ENCODE data around the gene IL17B.

Gene IL17B

DNA sequence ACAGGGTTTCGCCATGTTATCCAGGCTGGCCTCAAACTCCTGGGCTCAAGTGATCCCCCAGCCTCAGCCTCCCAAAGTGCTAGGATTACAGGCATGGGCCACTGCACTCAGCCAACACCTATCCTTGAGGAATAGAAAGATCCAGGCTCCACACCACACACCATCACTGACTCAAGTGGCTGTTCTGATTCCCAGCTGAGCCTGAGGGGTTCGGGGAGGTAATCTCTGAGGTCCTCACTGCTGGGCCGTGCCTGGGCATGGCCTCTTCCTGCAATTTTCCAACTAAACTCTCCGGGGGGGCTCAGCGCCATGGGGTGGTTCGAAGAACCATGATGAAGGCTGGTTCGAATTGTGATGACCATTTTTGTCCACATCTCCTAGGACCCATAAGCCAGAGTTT, 31.0 kb upstream of the IL17B start:
- TF ChIP-seq GATA3 (IDR thresholded peaks at IDR 0.05; ENCODE audit: low read depth, low read length) (no peak), GATA2 (IDR thresholded peaks at IDR 0.05; ENCODE audit: low read depth, low read length) (no peak)

- TF ChIP-seq GATA2 (IDR thresholded peaks at IDR 0.05; ENCODE audit: low read depth, low read length), result no peak
- TF ChIP-seq GATA3 (IDR thresholded peaks at IDR 0.05; ENCODE audit: low read depth, low read length), result no peak
These were observed 30.3 kb upstream of the IL17B start for GRCh38 chr5:149409268-149409948.

DNA sequence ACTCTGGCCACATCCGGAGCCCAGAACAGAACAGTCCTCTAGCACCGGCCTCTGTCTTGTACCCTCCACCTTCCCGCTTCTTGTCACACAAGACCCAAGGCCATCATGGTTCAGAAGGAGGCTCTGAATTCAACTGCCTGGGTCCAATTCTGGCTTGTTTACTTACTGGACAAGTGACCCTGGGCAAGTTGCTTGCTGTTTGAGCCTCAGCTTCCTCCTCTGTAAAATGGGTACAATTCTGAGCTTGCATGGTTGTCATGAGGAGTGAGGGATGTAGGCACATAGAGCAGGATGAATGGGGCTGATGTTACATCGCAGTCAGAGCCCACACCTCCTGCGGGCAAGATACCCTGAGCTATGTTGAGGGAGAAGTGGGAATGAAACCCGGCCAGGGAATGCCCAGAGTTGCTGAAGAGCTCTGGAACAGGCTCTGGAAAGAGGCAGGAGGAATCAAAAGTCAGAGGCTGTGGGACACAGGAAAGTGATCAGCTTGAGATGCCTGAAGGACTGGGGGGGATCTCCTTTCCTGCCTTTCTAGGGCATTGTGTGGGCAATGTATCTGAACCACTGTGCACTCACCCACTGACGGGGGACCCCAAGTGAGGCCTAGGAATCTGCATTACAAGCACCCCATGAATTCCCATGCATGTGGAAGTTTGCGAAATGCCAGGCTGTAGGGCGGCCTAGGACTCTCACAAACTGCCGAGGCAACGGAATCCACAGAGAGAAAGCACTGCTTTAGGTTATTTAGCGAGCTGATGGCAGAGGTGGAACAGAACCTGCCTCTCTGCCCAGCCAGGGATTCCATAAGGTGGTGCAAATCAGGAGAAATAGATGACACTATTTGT, 29.4 kb upstream of the IL17B start:
- TF ChIP-seq GATA2 (IDR thresholded peaks at IDR 0.05; ENCODE audit: low read depth, low read length), result no peak
- no peak for TF ChIP-seq GATA3 (IDR thresholded peaks at IDR 0.05; ENCODE audit: low read depth, low read length)

- TF ChIP-seq GATA2 (IDR thresholded peaks at IDR 0.05; ENCODE audit: low read depth, low read length), result no peak
- TF ChIP-seq GATA3 (IDR thresholded peaks at IDR 0.05; ENCODE audit: low read depth, low read length), result no peak
These were observed 28.5 kb upstream of the IL17B start for GRCh38 chr5:149407323-149408251.

DNA sequence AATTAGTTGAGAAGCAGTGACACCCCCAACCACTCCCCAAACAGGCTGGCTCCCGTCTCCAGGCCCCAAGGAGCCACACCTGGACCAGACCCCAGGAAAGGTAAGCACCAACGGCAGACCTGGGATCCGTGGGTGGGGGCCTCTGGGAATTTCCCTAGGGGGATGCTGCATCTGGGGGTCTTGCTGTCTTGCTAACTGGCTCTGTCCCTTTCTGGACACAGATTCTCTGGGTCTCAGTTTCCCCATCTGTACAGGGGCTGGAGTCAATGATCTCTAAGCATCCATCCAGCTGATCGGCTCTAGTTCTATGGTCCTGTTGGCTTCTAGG, 27.9 kb upstream of the IL17B start:
- TF ChIP-seq GATA3 (IDR thresholded peaks at IDR 0.05; ENCODE audit: low read depth, low read length) (no peak), GATA2 (IDR thresholded peaks at IDR 0.05; ENCODE audit: low read depth, low read length) (no peak)

DNA sequence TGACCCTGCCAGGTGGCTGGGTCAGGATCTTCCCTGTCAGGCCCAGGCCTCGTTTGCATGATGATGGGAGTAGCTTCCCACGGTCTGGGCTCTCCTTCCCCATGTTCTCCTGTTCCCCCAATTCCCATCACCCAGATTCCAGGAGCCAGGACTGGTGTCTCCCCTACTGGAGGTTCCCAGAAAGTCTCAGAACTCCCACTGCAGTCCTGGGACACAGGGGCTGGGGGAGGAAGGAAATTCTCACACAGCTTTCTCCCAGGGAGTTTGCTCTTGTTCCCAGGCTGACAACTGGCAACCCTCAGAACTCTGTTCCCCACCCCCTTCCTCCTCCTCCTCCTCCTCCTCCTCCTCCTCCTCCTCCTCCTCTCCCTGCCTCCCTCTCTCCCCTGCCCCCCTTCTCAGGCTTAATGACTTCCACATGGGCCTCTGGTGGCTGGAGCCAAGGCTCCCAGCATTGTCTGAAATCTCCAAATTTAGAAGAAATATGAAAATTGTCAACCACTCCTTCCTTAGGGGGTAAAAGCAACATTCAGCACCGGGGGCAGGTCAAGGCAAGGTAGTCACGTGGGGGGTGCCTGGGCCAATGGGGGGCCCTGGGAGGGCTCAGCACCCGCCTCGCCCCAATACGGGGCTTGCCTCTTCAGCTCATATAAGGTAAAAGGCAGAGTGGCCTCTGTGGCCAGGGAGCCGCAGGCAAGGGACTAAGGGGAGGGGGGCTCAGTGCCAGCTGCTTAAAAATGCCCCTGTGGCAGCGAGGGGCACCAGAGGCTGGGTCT, 27.3 kb upstream of the IL17B start:
- TF ChIP-seq GATA2 (IDR thresholded peaks at IDR 0.05; ENCODE audit: low read depth, low read length), result no peak
- TF ChIP-seq GATA3 (IDR thresholded peaks at IDR 0.05; ENCODE audit: low read depth, low read length), result no peak

- no peak for TF ChIP-seq GATA3 (IDR thresholded peaks at IDR 0.05; ENCODE audit: low read depth, low read length)
- TF ChIP-seq GATA2 (IDR thresholded peaks at IDR 0.05; ENCODE audit: low read depth, low read length), result no peak
These were observed 26.6 kb upstream of the IL17B start for GRCh38 chr5:149405550-149406202.

- TF ChIP-seq GATA3 (IDR thresholded peaks at IDR 0.05; ENCODE audit: low read depth, low read length) (no peak), GATA2 (IDR thresholded peaks at IDR 0.05; ENCODE audit: low read depth, low read length) (no peak)
These were observed 25.9 kb upstream of the IL17B start for GRCh38 chr5:149404746-149405549.

DNA sequence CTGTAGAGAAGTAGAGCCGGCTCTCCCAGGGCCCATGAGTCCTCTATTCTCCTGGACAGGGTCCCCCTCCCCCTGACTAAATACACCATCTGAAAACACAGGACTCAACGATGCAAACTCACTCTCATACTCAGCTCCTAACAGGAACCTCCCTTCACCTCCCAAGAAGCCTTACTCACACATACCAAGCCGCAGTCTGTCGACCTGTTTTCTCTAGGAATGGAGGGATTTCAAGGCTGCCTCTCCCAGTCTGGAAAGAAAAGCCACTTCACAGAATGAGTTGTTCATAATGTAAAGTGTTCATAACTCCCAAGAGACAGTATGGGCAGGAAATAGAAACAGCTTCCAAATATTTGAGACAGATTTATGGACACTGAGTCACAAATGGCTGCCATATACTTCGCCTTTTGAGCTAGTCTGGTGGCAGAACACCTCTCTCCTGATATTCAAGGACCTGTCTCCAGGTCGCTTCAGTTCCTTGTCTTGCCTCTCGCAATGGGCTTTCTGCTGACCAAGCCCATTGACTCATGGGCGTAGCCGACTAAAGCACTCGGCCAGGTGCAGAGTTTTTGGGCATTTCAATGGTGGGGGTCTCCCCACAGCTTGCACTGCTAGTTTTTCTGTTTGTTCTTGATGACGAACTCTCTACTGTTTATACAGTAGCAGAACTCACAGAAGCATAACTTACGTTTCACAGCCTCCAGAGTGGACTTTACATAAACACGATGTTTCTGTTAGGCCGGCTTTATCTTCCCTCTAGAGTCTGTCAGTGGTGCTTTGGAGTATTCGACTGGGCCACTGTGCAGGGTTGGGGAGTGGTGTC, 25.0 kb upstream of the IL17B start:
- no peak for TF ChIP-seq GATA2 (IDR thresholded peaks at IDR 0.05; ENCODE audit: low read depth, low read length)

DNA sequence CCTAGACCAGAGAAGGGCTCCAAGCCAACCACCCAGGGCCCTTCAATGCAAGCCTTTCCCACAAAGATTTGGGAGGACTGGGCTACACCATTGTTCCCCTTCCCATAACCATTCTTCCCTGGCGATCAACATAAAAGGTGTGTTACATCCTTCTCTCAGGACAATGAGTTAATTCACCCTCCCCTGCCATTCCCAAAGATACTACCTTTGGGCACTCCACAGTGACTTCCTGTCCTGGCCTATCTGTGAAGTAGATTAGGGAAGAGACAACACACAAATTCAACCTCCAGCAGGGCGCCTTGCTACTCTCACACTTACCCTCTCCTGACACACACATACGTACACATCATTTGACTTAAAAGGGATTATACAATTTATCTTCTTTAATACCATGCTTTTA, 23.2 kb upstream of the IL17B start:
- no peak for TF ChIP-seq GATA2 (IDR thresholded peaks at IDR 0.05; ENCODE audit: low read depth, low read length)

DNA sequence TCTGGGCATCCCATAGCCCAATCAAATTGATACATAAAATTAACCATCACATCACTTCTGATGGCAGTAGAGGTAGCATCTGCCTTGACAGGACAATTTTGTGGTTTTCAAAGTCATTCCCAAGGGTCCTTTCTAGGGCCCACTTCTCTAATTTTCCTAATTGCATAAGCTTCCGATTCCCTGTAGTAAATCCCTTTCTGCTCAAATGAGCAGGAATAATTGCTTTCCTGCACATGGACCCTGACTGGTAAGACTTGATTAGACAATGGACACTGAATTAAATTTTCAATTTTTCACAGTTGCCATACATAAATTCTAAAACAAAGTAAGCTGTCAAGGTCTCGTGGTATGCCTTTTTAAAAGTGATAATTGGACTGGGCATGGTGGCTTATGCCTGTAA, 22.0 kb upstream of the IL17B start:
- TF ChIP-seq GATA2 (IDR thresholded peaks at IDR 0.05; ENCODE audit: low read depth, low read length) (no peak), GATA3 (IDR thresholded peaks at IDR 0.05; ENCODE audit: low read depth, low read length) (no peak)

DNA sequence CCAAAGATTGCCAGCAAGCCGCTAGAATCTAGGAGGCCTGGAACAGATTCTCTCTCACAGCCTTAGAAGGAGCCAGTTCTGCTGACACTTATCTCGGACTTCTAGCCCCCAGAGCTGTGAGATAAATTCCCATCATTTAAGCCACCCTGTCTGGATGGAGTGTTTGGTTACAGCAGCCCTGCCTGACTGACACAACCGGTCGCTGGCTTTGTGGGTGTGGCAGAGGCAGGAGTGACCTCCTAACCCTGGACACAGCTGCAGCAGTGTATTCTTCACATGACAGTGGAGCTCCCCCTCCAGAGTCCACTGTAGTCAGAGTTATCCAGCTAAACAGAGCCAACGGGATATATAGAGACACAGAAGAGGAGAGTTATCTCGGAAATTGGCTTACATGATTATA, 21.2 kb upstream of the IL17B start:
- no peak for TF ChIP-seq GATA3 (IDR thresholded peaks at IDR 0.05; ENCODE audit: low read depth, low read length)
- TF ChIP-seq GATA2 (IDR thresholded peaks at IDR 0.05; ENCODE audit: low read depth, low read length), result no peak
